Activated naive CD8-positive, alpha-beta T cell treated with anti-CD3 and anti-CD28 coated beads, Interleukin-2, amount 50 U/mL, for 24 hours (primary cell): Measurements from ENCODE around the gene CDK13.
A peak's percentile ranks its signal among the peaks of the same experiment; 100 is the strongest.
"Not testable (repeated sequence)": the region's sequence is repeated elsewhere in the genome, so short reads cannot be mapped to it uniquely, and the experiment has no call there.

Source experiments
- ATAC-seq: fragments of 150-1000 bp; cut with Tn5 transposase; one replicate; pipeline ENCODE4 v1.10.0; 2021
- DNase-seq: peaks from one replicate; pipeline ENCODE4 v3.0.0; 2021
- H3K27ac Mint-ChIP-seq: one replicate; pipeline ENCODE4 v1.8.0; 2021; ENCODE audit warnings: mild to moderate bottlenecking, mixed read lengths
- H3K27me3 Mint-ChIP-seq: one replicate; pipeline ENCODE4 v1.8.0; 2021; ENCODE audit warnings: mixed read lengths
- H3K36me3 Mint-ChIP-seq: one replicate; pipeline ENCODE4 v1.8.0; 2021; ENCODE audit warnings: low read depth, mixed read lengths
- H3K4me1 Mint-ChIP-seq: one replicate; pipeline ENCODE4 v1.8.0; 2021; ENCODE audit warnings: mixed read lengths
- H3K4me3 Mint-ChIP-seq: one replicate; pipeline ENCODE4 v1.8.0; 2021; ENCODE audit warnings: mild to moderate bottlenecking, moderate library complexity, mixed read lengths
- H3K9me3 Mint-ChIP-seq: one replicate; pipeline ENCODE4 v1.8.0; 2021; ENCODE audit warnings: mixed read lengths

The CDK13 gene

GRCh38 chr7:40122940-40123254, 172.8 kb downstream of the CDK13 start:
- peaks cover 6% of the 10 kb centered on the region for H3K4me1 Mint-ChIP-seq
- DNase-seq (no peak), ATAC-seq (no peak)
- H3K36me3 Mint-ChIP-seq, result peaks cover 1% of the 10 kb centered on the region
- H3K4me3 Mint-ChIP-seq, result no peak overlapping the region
- no peaks in the 10 kb centered on the region for H3K9me3 Mint-ChIP-seq
- no peak overlapping the region for H3K27ac Mint-ChIP-seq
- no peaks in the 10 kb centered on the region for H3K27me3 Mint-ChIP-seq

GRCh38 chr7:40133561-40134427, 183.7 kb downstream of the CDK13 start:
- ATAC-seq, result no peak
- H3K27me3 Mint-ChIP-seq, result peaks cover 5% of the 10 kb centered on the region
- peak overlapping the region; percentile 93 for H3K4me3 Mint-ChIP-seq
- peaks cover 47% of the 10 kb centered on the region for H3K4me1 Mint-ChIP-seq
- DNase-seq, result no peak
- peaks cover 19% of the 10 kb centered on the region for H3K36me3 Mint-ChIP-seq
- H3K27ac Mint-ChIP-seq, result peak overlapping the region; percentile 98
- no peaks in the 10 kb centered on the region for H3K9me3 Mint-ChIP-seq

GRCh38 chr7:40134428-40135316, 184.6 kb downstream of the CDK13 start, which contains the start of the genes MPLKIP and SUGCT:
Gene MPLKIP (minus strand): TSS chr7:40134622. CDS start chr7:40134567, 55 bp downstream.
Gene SUGCT (plus strand): TSS chr7:40135005.
- Mint-ChIP-seq H3K36me3 (peaks cover 17% of the 10 kb centered on the region), H3K4me3 (peak within 1 kb of the TSS; percentile 93), H3K9me3 (no peaks in the 10 kb centered on the region), H3K27me3 (peaks cover 5% of the 10 kb centered on the region), H3K4me1 (peaks cover 43% of the 10 kb centered on the region), H3K27ac (peak within 1 kb of the TSS; percentile 98)
- DNase-seq (peak; percentile 86), ATAC-seq (peak; percentile 87)

- H3K4me1 Mint-ChIP-seq, result peaks cover 40% of the 10 kb centered on the region
- no peak overlapping the region for H3K27ac Mint-ChIP-seq
- ATAC-seq (no peak), DNase-seq (peak; percentile 16)
- peaks cover 16% of the 10 kb centered on the region for H3K36me3 Mint-ChIP-seq
- peak overlapping the region; percentile 93 for H3K4me3 Mint-ChIP-seq
- no peaks in the 10 kb centered on the region for H3K9me3 Mint-ChIP-seq
- peaks cover 5% of the 10 kb centered on the region for H3K27me3 Mint-ChIP-seq
Observed at GRCh38 chr7:40135317-40135610, 185.2 kb downstream of the CDK13 start.

- ATAC-seq (no peak), DNase-seq (no peak)
- Mint-ChIP-seq H3K9me3 (no peaks in the 10 kb centered on the region), H3K36me3 (peaks cover 7% of the 10 kb centered on the region), H3K27me3 (peaks cover 8% of the 10 kb centered on the region), H3K27ac (no peak overlapping the region), H3K4me3 (no peak overlapping the region), H3K4me1 (peaks cover 18% of the 10 kb centered on the region)
Observed at GRCh38 chr7:40137563-40137962, 187.5 kb downstream of the CDK13 start.

- Mint-ChIP-seq H3K9me3 (no peaks in the 10 kb centered on the region), H3K4me1 (peaks cover 12% of the 10 kb centered on the region), H3K27me3 (peaks cover 8% of the 10 kb centered on the region), H3K4me3 (no peak overlapping the region), H3K27ac (no peak overlapping the region), H3K36me3 (peaks cover 4% of the 10 kb centered on the region)
- DNase-seq (no peak), ATAC-seq (no peak)
Observed at GRCh38 chr7:40138973-40139372, 188.9 kb downstream of the CDK13 start.

GRCh38 chr7:40139891-40140290, 189.8 kb downstream of the CDK13 start:
- not testable (repeated sequence) for H3K36me3 Mint-ChIP-seq

GRCh38 chr7:40141916-40142315, 191.9 kb downstream of the CDK13 start:
- not testable (repeated sequence) for ATAC-seq, H3K9me3 Mint-ChIP-seq, H3K27me3 Mint-ChIP-seq, H3K4me1 Mint-ChIP-seq, DNase-seq, H3K36me3 Mint-ChIP-seq, H3K4me3 Mint-ChIP-seq, H3K27ac Mint-ChIP-seq

More at GRCh38 chr7:40139891-40140290, 189.8 kb downstream of the CDK13 start:
- not testable (repeated sequence) for H3K4me3 Mint-ChIP-seq, H3K4me1 Mint-ChIP-seq, DNase-seq, H3K27me3 Mint-ChIP-seq, ATAC-seq, H3K9me3 Mint-ChIP-seq, H3K27ac Mint-ChIP-seq

- DNase-seq, H3K36me3 Mint-ChIP-seq, H3K27me3 Mint-ChIP-seq, H3K4me3 Mint-ChIP-seq, H3K9me3 Mint-ChIP-seq, H3K27ac Mint-ChIP-seq, H3K4me1 Mint-ChIP-seq, ATAC-seq: not testable (repeated sequence)
Observed at GRCh38 chr7:40145596-40146130, 195.6 kb downstream of the CDK13 start.

- Mint-ChIP-seq H3K36me3 (no peaks in the 10 kb centered on the region), H3K4me1 (no peaks in the 10 kb centered on the region), H3K27ac (no peak overlapping the region), H3K9me3 (no peaks in the 10 kb centered on the region), H3K27me3 (peaks cover 7% of the 10 kb centered on the region), H3K4me3 (no peak overlapping the region)
- ATAC-seq, result no peak
- DNase-seq, result no peak
Observed at GRCh38 chr7:40147371-40148246, 197.6 kb downstream of the CDK13 start.

GRCh38 chr7:40148247-40148580, 198.2 kb downstream of the CDK13 start:
- DNase-seq, H3K9me3 Mint-ChIP-seq, H3K4me1 Mint-ChIP-seq, ATAC-seq, H3K27me3 Mint-ChIP-seq, H3K36me3 Mint-ChIP-seq, H3K4me3 Mint-ChIP-seq, H3K27ac Mint-ChIP-seq: not testable (repeated sequence)

GRCh38 chr7:40148671-40149070, 198.6 kb downstream of the CDK13 start:
- ATAC-seq, result no peak
- no peaks in the 10 kb centered on the region for H3K9me3 Mint-ChIP-seq
- no peak for DNase-seq
- H3K4me1 Mint-ChIP-seq, result no peaks in the 10 kb centered on the region
- no peak overlapping the region for H3K27ac Mint-ChIP-seq
- no peaks in the 10 kb centered on the region for H3K36me3 Mint-ChIP-seq
- H3K4me3 Mint-ChIP-seq, result no peak overlapping the region
- peaks cover 7% of the 10 kb centered on the region for H3K27me3 Mint-ChIP-seq
